PFSK-1 (cell line): ENCODE results near the gene JAM2.

Source experiments
- FOXP2 ChIP-seq: optimal IDR thresholded peaks from 2 replicates; pipeline ENCODE3; 2011; ENCODE audit warnings: borderline replicate concordance, control low read depth, inconsistent platforms; ENCODE audit not compliant: insufficient read depth; ENCODE audit errors: extremely low read length, extremely low read depth
- POLR2AphosphoS5 ChIP-seq: IDR thresholded peaks from 2 replicates; pipeline ENCODE4 v1.6.1; 2012; ENCODE audit warnings: low read depth, mild to moderate bottlenecking, control low read depth, low read length, moderate library complexity
- REST ChIP-seq, 2 experiments: IDR thresholded peaks; 2 replicates each; pipeline versions ENCODE4 v1.6.1 to v1.8.0; 2011 to 2012; ENCODE audit warnings: low read depth in 2 of 2, low read length in 2 of 2, control low read depth in 1 of 2, inconsistent platforms in 1 of 2, mild to moderate bottlenecking in 1 of 2, moderate library complexity in 1 of 2; ENCODE audit not compliant: insufficient read depth in 1 of 2
- SIN3A ChIP-seq: IDR thresholded peaks from 2 replicates; pipeline ENCODE4 v1.6.1; 2012; ENCODE audit warnings: mild to moderate bottlenecking, low read length, moderate library complexity, borderline replicate concordance; ENCODE audit not compliant: insufficient read depth
- TAF1 ChIP-seq: IDR thresholded peaks from 2 replicates; pipeline ENCODE4 v1.6.1; 2012; ENCODE audit warnings: low read length, control low read depth, borderline replicate concordance; ENCODE audit not compliant: insufficient read depth

JAM2 gene

GRCh38 chr21:25764065-25764464 lies 125.0 kb downstream of the JAM2 start:
- TF ChIP-seq REST (IDR thresholded peaks at IDR 0.05; ENCODE audit: insufficient read depth in 1 of 2, low read depth in 2 of 2, low read length in 2 of 2), result no peak
- TF ChIP-seq SIN3A, result no peak
- TF ChIP-seq POLR2AphosphoS5, result no peak
- TF ChIP-seq FOXP2, result no peak
- TF ChIP-seq TAF1, result no peak
